Kidney epithelial cell (primary cell): ENCODE measurements around the gene IL1RAPL1. TPM values are rescaled to one million over a fixed set of nuclear protein-coding genes. Genes with fewer than 3 reads are reported as not detected.

ENCODE experiments used
- DNase-seq: peaks from one replicate; pipeline ENCODE4 v3.0.0-alpha.2; 2010; ENCODE audit warnings: low read depth
- H3K27me3 ChIP-seq: 2 replicates; pipeline ENCODE4 v1.6.0; 2011; ENCODE audit warnings: low read length; ENCODE audit not compliant: control insufficient read depth, insufficient read depth
- H3K36me3 ChIP-seq: 2 replicates; pipeline ENCODE4 v1.5.1; 2011; ENCODE audit warnings: low read length; ENCODE audit not compliant: control insufficient read depth, insufficient read depth
- H3K4me3 ChIP-seq: 2 replicates; pipeline ENCODE4 v1.5.1; 2011; ENCODE audit warnings: low read depth, mild to moderate bottlenecking, control low read depth, low read length
- total RNA-seq: library from RNA; depleted of rRNA; stranded (reverse); fragments of >200 nt; gene quantifications from 2 replicates; pipeline ENCODE4 v1.2.3, GENCODE V29; 2015
- TF ChIP-seq, protein P1 (sequence below): IDR thresholded peaks from 2 replicates; pipeline ENCODE4 v1.5.1; 2011; ENCODE audit warnings: mild to moderate bottlenecking, moderate library complexity, low read length, control low read depth, inconsistent platforms; ENCODE audit not compliant: insufficient read depth, poor library complexity, severe bottlenecking

The IL1RAPL1 gene
- total RNA-seq, 1 donor from 2014 or later = not detected

DNA sequence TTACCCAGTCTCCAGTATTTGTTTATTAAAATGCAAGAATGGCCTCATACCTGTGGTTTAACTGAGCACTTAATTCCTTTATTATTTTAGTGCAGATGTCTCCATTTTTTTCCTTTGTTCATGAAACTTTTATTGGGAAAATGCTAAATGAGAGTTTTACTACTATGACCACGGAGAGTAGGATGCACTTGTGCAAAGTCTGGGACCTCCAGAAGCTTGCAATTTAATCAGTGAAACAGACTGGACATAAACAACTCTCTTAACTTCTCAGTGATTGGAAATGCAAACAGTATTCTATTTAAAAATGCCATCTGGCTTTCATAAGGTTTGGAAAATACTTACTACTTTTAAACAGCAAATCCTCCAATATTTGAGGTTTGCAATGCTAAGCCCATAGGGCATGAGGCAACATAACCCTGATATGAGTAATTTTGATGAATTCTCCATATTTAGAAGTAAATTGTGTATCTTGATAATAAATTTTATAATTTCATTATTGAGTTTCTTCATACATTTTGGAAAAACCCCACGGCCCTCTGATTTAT, 909.5 kb downstream of the IL1RAPL1 start:
- TF ChIP-seq, protein P1, sequence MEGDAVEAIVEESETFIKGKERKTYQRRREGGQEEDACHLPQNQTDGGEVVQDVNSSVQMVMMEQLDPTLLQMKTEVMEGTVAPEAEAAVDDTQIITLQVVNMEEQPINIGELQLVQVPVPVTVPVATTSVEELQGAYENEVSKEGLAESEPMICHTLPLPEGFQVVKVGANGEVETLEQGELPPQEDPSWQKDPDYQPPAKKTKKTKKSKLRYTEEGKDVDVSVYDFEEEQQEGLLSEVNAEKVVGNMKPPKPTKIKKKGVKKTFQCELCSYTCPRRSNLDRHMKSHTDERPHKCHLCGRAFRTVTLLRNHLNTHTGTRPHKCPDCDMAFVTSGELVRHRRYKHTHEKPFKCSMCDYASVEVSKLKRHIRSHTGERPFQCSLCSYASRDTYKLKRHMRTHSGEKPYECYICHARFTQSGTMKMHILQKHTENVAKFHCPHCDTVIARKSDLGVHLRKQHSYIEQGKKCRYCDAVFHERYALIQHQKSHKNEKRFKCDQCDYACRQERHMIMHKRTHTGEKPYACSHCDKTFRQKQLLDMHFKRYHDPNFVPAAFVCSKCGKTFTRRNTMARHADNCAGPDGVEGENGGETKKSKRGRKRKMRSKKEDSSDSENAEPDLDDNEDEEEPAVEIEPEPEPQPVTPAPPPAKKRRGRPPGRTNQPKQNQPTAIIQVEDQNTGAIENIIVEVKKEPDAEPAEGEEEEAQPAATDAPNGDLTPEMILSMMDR = no peak
- Histone ChIP-seq H3K36me3 (no peaks in the 10 kb centered on the region), H3K4me3 (no peak overlapping the region), H3K27me3 (no peaks in the 10 kb centered on the region)
- no peak for DNase-seq

DNA sequence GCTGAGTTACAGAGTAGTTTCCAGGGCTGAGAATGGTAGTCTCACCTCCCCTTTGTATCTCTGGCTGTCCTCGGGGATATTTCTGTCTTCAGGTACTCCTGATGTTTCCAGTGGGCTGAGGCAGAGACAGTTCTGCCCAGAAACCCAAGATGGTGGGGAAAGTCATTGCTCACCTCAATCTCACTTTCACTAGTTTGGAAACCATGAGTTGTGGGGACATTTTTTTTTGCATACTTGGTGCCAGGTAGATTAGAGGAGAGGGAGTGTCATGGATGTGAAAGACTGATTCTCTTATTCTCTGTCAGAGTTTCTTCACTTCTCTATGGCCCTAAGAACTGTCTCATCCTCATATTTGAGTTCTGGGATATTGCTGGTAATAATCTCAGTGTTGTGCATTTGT, 919.5 kb downstream of the IL1RAPL1 start:
- Histone ChIP-seq H3K27me3 (no peaks in the 10 kb centered on the region), H3K36me3 (no peaks in the 10 kb centered on the region), H3K4me3 (no peak overlapping the region)
- no peak for DNase-seq
- TF ChIP-seq, protein P1 = no peak

DNA sequence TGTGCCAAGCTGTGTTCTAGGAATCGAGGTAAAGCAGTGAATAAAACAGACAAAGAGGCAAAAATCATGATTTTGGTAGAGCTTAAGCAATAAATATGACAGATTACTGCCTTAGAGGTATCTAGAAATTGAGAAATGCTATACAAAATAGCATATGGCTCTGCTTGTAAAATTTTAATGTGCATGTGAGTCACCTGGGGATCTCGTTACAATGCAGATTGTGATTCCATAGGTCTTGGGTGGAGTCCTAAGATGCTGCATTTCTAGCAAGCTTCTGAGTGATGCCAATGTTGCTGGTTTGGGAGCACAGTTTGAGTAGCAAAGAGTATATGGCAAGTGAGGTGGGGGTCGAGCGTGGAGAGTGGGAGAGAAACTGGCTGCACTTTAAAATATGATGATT, 930.9 kb downstream of the IL1RAPL1 start:
- Histone ChIP-seq H3K27me3 (no peaks in the 10 kb centered on the region), H3K4me3 (no peak overlapping the region), H3K36me3 (no peaks in the 10 kb centered on the region)
- DNase-seq = no peak
- TF ChIP-seq, protein P1 = no peak

- no peak overlapping the region for H3K4me3 ChIP-seq
- no peak for DNase-seq
Observed at GRCh38 chrX:29528281-29528680, 941.0 kb downstream of the IL1RAPL1 start.

DNA sequence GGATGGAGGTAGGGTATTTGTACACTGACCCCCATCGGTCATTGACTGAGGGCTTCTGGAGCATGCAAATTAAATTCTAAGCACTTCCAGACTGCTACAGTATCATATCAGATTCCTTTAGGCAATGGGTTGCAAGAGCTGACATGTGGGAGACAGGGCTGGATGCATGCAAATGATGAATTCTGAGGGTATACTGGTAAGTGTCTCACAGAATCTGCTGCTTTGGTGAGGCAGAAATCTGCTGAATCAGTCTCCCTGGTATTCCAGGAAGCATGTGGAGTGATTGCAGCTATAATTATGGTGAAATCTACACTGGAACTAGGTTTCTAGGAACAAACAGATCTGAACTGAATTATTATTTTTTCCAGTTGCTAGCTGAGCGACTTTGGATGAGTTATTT, 943.3 kb downstream of the IL1RAPL1 start:
- DNase-seq = no peak
- H3K4me3 ChIP-seq = no peak overlapping the region
- no peaks in the 10 kb centered on the region for H3K27me3 ChIP-seq
- TF ChIP-seq, protein P1 = no peak
- H3K36me3 ChIP-seq = no peaks in the 10 kb centered on the region

More at GRCh38 chrX:29528281-29528680, 941.0 kb downstream of the IL1RAPL1 start:
- H3K36me3 ChIP-seq = no peaks in the 10 kb centered on the region
- H3K27me3 ChIP-seq = no peaks in the 10 kb centered on the region
- TF ChIP-seq, protein P1 = no peak

DNA sequence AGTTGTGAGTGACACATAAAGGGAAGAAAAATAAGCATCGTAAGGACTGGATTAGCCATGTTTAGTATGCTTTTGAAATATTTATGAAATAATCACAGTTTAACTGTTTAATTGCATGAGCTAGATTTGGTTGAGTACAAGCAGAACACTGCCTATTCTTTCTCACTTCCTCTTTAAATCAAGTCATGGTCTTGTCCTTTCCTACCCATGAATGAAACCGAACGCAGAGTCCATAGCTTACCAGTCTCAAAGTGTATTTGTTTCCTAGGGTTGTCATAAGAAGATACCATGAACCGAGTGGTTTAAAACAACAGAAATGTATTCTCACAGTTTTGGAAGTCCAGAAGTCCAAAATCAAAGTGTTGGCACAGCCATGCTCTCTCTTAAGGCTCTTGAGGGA, 944.1 kb downstream of the IL1RAPL1 start:
- Histone ChIP-seq H3K36me3 (no peaks in the 10 kb centered on the region), H3K27me3 (no peaks in the 10 kb centered on the region), H3K4me3 (no peak overlapping the region)
- no peak for DNase-seq
- TF ChIP-seq, protein P1 = no peak
